ENCODE results near the gene TCIRG1. TPM values are rescaled to one million over a fixed set of nuclear protein-coding genes. Genes with fewer than 3 reads are reported as not detected.

The TCIRG1 gene
- total and polyA plus RNA-seq, 2 of the 13 experiments (the other 11 are each of a cell fraction or from before 2014, with no cell fraction given): 48.0 to 69.6 TPM

DNA sequence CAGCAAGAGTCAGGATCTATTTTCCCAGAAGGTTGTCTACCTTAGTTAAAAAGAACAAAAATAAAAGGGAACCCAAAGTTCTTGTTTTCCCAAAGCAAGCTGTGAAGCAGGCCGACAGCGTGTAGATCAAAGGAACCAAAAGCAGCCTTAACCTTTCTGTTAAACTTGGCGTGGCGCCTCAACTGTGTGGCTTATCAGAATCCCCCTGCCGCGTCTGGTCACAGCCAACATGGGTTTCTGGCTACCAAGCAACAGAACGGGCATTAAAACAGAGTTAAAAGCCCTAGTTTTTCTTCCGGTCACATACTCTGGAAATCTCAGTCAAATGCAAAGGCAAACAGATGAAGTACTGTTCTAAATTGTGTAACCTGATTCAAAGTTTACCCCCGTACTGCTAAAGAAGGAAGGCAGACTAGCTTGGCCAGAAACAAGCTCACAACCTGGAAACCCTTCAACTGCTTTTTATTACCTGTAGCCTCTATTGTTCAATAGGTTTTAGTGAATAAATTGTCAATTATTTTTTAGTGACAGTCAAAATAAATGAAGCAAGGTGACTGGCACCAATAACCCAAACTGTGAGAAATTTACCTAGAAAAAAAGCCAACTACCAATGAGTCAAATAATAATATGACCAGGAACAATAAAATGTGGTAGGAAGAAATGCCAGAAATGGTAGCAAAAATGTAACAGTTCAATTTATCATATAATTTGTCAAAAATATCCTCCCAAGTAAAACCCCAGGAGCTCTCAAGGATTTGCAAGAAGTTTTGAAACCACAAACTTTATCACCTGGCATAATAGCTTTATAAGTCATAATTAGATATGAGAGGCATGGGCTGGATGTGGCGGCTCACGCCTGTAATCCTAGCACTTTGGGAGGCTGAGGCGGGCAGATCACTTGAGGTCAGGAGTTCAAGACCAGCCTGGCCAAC is 60.9 kb downstream of the TCIRG1 start (continued):
- TF ChIP-seq, protein P1, sequence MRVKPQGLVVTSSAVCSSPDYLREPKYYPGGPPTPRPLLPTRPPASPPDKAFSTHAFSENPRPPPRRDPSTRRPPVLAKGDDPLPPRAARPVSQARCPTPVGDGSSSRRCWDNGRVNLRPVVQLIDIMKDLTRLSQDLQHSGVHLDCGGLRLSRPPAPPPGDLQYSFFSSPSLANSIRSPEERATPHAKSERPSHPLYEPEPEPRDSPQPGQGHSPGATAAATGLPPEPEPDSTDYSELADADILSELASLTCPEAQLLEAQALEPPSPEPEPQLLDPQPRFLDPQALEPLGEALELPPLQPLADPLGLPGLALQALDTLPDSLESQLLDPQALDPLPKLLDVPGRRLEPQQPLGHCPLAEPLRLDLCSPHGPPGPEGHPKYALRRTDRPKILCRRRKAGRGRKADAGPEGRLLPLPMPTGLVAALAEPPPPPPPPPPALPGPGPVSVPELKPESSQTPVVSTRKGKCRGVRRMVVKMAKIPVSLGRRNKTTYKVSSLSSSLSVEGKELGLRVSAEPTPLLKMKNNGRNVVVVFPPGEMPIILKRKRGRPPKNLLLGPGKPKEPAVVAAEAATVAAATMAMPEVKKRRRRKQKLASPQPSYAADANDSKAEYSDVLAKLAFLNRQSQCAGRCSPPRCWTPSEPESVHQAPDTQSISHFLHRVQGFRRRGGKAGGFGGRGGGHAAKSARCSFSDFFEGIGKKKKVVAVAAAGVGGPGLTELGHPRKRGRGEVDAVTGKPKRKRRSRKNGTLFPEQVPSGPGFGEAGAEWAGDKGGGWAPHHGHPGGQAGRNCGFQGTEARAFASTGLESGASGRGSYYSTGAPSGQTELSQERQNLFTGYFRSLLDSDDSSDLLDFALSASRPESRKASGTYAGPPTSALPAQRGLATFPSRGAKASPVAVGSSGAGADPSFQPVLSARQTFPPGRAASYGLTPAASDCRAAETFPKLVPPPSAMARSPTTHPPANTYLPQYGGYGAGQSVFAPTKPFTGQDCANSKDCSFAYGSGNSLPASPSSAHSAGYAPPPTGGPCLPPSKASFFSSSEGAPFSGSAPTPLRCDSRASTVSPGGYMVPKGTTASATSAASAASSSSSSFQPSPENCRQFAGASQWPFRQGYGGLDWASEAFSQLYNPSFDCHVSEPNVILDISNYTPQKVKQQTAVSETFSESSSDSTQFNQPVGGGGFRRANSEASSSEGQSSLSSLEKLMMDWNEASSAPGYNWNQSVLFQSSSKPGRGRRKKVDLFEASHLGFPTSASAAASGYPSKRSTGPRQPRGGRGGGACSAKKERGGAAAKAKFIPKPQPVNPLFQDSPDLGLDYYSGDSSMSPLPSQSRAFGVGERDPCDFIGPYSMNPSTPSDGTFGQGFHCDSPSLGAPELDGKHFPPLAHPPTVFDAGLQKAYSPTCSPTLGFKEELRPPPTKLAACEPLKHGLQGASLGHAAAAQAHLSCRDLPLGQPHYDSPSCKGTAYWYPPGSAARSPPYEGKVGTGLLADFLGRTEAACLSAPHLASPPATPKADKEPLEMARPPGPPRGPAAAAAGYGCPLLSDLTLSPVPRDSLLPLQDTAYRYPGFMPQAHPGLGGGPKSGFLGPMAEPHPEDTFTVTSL (CRISPR knock-in tag; IDR thresholded peaks at IDR 0.05; ENCODE audit: borderline replicate concordance): peak; percentile 94; the same call in 1 of the 2 replicates
- 0 out of 2 replicates have a peak, but pooled peaks have one; percentile 53 for TF ChIP-seq KDM4B (CRISPR knock-in tag; IDR thresholded peaks at IDR 0.05)
- TF ChIP-seq ZNF263 (CRISPR knock-in tag; IDR thresholded peaks at IDR 0.05): no peak
- TF ChIP-seq ZNF501 (CRISPR knock-in tag; IDR thresholded peaks at IDR 0.05): peak; percentile 68; the same call in 1 of the 2 replicates
- TF ChIP-seq, protein P2, sequence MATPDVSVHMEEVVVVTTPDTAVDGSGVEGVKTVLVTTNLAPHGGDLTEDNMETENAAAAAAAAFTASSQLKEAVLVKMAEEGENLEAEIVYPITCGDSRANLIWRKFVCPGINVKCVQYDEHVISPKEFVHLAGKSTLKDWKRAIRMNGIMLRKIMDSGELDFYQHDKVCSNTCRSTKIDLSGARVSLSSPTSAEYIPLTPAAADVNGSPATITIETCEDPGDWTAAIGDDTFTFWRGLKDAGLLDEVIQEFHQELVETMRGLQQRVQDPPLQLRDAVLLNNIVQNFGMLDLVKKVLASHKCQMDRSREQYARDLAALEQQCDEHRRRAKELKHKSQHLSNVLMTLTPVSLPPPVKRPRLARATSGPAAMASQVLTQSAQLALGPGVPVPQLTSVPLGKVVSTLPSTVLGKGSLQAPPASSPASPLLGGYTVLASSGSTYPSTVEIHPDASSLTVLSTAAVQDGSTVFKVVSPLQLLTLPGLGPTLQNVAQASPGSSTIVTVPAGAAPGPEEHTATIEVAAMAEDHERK (CRISPR knock-in tag; IDR thresholded peaks at IDR 0.05; ENCODE audit: low read depth): no peak
- TF ChIP-seq SSRP1 (CRISPR knock-in tag; IDR thresholded peaks at IDR 0.05): no peak
- peak; percentile 61; the same call in 1 of the 2 replicates for TF ChIP-seq ZBTB7A (CRISPR knock-in tag; IDR thresholded peaks at IDR 0.05)
- TF ChIP-seq SP4 (CRISPR knock-in tag; IDR thresholded peaks at IDR 0.05): no peak; the same call in 1 of the 2 replicates
- TF ChIP-seq KMT2A (CRISPR knock-in tag; IDR thresholded peaks at IDR 0.05): peak; percentile 77; the same call in 1 of the 2 replicates
- no peak for TF ChIP-seq HDAC6 (IDR thresholded peaks at IDR 0.05; ENCODE audit: low read depth, low read length)
- TF ChIP-seq, protein P3, sequence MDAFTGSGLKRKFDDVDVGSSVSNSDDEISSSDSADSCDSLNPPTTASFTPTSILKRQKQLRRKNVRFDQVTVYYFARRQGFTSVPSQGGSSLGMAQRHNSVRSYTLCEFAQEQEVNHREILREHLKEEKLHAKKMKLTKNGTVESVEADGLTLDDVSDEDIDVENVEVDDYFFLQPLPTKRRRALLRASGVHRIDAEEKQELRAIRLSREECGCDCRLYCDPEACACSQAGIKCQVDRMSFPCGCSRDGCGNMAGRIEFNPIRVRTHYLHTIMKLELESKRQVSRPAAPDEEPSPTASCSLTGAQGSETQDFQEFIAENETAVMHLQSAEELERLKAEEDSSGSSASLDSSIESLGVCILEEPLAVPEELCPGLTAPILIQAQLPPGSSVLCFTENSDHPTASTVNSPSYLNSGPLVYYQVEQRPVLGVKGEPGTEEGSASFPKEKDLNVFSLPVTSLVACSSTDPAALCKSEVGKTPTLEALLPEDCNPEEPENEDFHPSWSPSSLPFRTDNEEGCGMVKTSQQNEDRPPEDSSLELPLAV (CRISPR knock-in tag; conservative IDR thresholded peaks at IDR 0.05; ENCODE audit: low read depth): no peak
- TF ChIP-seq RAD51 (IDR thresholded peaks at IDR 0.05; ENCODE audit: borderline replicate concordance): no peak
- no peak; the same call in 1 of the 2 replicates for TF ChIP-seq TGIF2 (CRISPR knock-in tag; IDR thresholded peaks at IDR 0.05)
- no peak for TF ChIP-seq SRSF1 (optimal IDR thresholded peaks at IDR 0.05; ENCODE audit: low read depth, low read length)
- TF ChIP-seq, protein P4, sequence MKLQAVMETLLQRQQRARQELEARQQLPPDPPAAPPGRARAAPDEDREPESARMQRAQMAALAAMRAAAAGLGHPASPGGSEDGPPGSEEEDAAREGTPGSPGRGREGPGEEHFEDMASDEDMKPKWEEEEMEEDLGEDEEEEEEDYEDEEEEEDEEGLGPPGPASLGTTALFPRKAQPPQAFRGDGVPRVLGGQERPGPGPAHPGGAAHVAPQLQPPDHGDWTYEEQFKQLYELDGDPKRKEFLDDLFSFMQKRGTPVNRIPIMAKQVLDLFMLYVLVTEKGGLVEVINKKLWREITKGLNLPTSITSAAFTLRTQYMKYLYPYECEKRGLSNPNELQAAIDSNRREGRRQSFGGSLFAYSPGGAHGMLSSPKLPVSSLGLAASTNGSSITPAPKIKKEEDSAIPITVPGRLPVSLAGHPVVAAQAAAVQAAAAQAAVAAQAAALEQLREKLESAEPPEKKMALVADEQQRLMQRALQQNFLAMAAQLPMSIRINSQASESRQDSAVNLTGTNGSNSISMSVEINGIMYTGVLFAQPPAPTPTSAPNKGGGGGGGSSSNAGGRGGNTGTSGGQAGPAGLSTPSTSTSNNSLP (IDR thresholded peaks at IDR 0.05; ENCODE audit: low read depth, low read length): peak; percentile 41; the same call in 1 of the 2 replicates
- peak; percentile 86 for TF ChIP-seq ZNF121 (CRISPR knock-in tag; IDR thresholded peaks at IDR 0.05)
- TF ChIP-seq ZNF678 (CRISPR knock-in tag; IDR thresholded peaks at IDR 0.05): no peak
- TF ChIP-seq ISX (CRISPR knock-in tag; conservative IDR thresholded peaks at IDR 0.05): no peak
- no peak for TF ChIP-seq ZNF75D (CRISPR knock-in tag; IDR thresholded peaks at IDR 0.05; ENCODE audit: borderline replicate concordance)

Data from HepG2 (cell line).